ENCODE measurements around the gene MLXIP. TPM values are rescaled to one million over a fixed set of nuclear protein-coding genes. Genes with fewer than 3 reads are reported as not detected.
A peak's percentile ranks its signal among the peaks of the same experiment; 100 is the strongest.

MLXIP gene
- total RNA-seq, 1 experiment from 2014 or later = 32.4 TPM

- H2AK5ac ChIP-seq (ENCODE audit: insufficient read length, low read length) = no peak overlapping the region
- no peak overlapping the region for H2BK15ac ChIP-seq (ENCODE audit: low read depth, low read length)
- no peak overlapping the region for H2BK5ac ChIP-seq (ENCODE audit: insufficient read length, low read length)
- no CpG with 5 or more reads among the region's 2 CpGs for WGBS (ENCODE audit: extremely low coverage, insufficient read length, low lambda C conversion rate)
- peaks cover 4% of the 10 kb centered on the region; the same call in 1 of the 2 replicates for H3K79me2 ChIP-seq (ENCODE audit: insufficient read depth, low read length)
- no peak overlapping the region for H3K4ac ChIP-seq (ENCODE audit: low read depth, low read length)
- no peak overlapping the region for H3K23ac ChIP-seq (ENCODE audit: insufficient read length, low read depth, low read length)
- Mint-ChIP-seq H3K9me3 (no peaks in the 10 kb centered on the region), H3K4me1 (peaks cover 16 to 19% of the 10 kb centered on the region in 2 experiments), H3K36me3 (ENCODE audit: insufficient read depth in 1 of 3, low read depth in 3 of 3) (peaks cover 7 to 17% (median 12%) of the 10 kb centered on the region in 3 experiments; a peak in 6 of 7 replicates), H3K4me3 (no peak overlapping the region; a peak in 1 of 5 replicates), H3K27me3 (ENCODE audit: low read depth) (no peaks in the 10 kb centered on the region), H3K27ac (0 out of 7 replicates have a peak overlapping the region, but pooled peaks of 1 of the 3 experiments have one; percentile 53)
- no peaks in the 10 kb centered on the region for H3K27me3 ChIP-seq (ENCODE audit: insufficient read depth, low read length)
- no peaks in the 10 kb centered on the region for H4K20me1 ChIP-seq (ENCODE audit: control insufficient read depth, insufficient read depth, insufficient read length)
- H3K14ac ChIP-seq (ENCODE audit: insufficient read depth, low read length) = no peak overlapping the region
- no peak overlapping the region for H3K4me2 ChIP-seq (ENCODE audit: insufficient read depth, insufficient read length, low read length)
- no peak overlapping the region for H3K56ac ChIP-seq (ENCODE audit: insufficient read length, low read depth, low read length)
- TF ChIP-seq CTCF (conservative IDR thresholded peaks at IDR 0.05) = no peak
- H4K5ac ChIP-seq (ENCODE audit: insufficient read length, low read depth, low read length) = no peak overlapping the region
- no peaks in the 10 kb centered on the region for H3K79me1 ChIP-seq (ENCODE audit: insufficient read depth, low read depth, low read length, poor library complexity, severe bottlenecking)
- no peak overlapping the region for H3K18ac ChIP-seq (ENCODE audit: insufficient read length, low read depth, low read length)
- H3K9me3 ChIP-seq (ENCODE audit: control insufficient read depth, low read depth, low read length) = no peaks in the 10 kb centered on the region
- H3K9ac ChIP-seq (ENCODE audit: extremely low read depth, insufficient read length, low read length) = no peak overlapping the region
- no peak for DNase-seq
- H2BK120ac ChIP-seq (ENCODE audit: low read depth, low read length, poor library complexity, severe bottlenecking) = no peak overlapping the region
- H3K23me2 ChIP-seq (ENCODE audit: insufficient read length, low read depth, low read length, poor library complexity, severe bottlenecking) = no peaks in the 10 kb centered on the region
- no peak overlapping the region for H3T11ph ChIP-seq (ENCODE audit: low read length)
- H2BK12ac ChIP-seq (ENCODE audit: insufficient read length, low read depth, low read length) = no peak overlapping the region
- H4K8ac ChIP-seq (replicated peaks; ENCODE audit: insufficient read length, low read depth, low read length) = no peak overlapping the region
- H3K4me1 ChIP-seq (ENCODE audit: insufficient read depth, low read length) = peaks cover 2% of the 10 kb centered on the region; the same call in 1 of the 2 replicates
- H3K27ac ChIP-seq (ENCODE audit: insufficient read length, low read depth, low read length) = no peak overlapping the region
- H2AFZ ChIP-seq (ENCODE audit: low read length) = no peak overlapping the region
- H4K91ac ChIP-seq (ENCODE audit: insufficient read length, low read depth, low read length) = no peak overlapping the region
- H2BK20ac ChIP-seq (ENCODE audit: low read depth, low read length, poor library complexity, severe bottlenecking) = no peak overlapping the region
Measured at GRCh38 chr12:122089077-122089476, 10.5 kb downstream of the MLXIP start.

Measured in H9 (cell line).